Stomach (tissue), 9 donors: Measurements from ENCODE around the gene DES. TPM values are rescaled to one million over a fixed set of nuclear protein-coding genes. Genes with fewer than 3 reads are reported as not detected.
A peak's percentile ranks its signal among the peaks of the same experiment; 100 is the strongest.
"Not testable (repeated sequence)": the region's sequence is repeated elsewhere in the genome, so short reads cannot be mapped to it uniquely, and the experiment has no call there.

Experiments used
- DNase-seq, 2 donors: peaks; one replicate each; pipeline versions ENCODE4 v3.0.0 to v3.0.0-alpha.2; 2013 to 2019
- H3K27ac ChIP-seq, 5 donors: fragments of 200-600 bp in 4 of 5; sonication (generic) in 4 of 5; one replicate each; pipeline ENCODE4 v1.5.1; 2013 to 2019; ENCODE audit warnings: mild to moderate bottlenecking in 1 of 5, moderate library complexity in 1 of 5
- H3K27me3 ChIP-seq, 3 donors: fragments of 200-600 bp; sonication (generic); one replicate each; pipeline ENCODE4 v1.5.1; 2017 to 2019; ENCODE audit warnings: mixed run types in 1 of 3
- H3K36me3 ChIP-seq, 4 donors: fragments of 200-600 bp; sonication (generic); 1 replicate in 3 of 4; 2 replicates in 1 of 4; pipeline ENCODE4 v1.5.1; 2016 to 2019
- H3K4me1 ChIP-seq, 4 donors: fragments of 200-600 bp; sonication (generic); one replicate each; pipeline ENCODE4 v1.5.1; 2016 to 2019
- H3K4me3 ChIP-seq, 4 donors: fragments of 200-600 bp; sonication (generic) in 3 of 4; one replicate each; pipeline ENCODE4 v1.5.1; 2016 to 2019; ENCODE audit warnings: mild to moderate bottlenecking in 1 of 4
- H3K9me3 ChIP-seq, 4 donors: fragments of 200-600 bp; sonication (generic); one replicate each; pipeline ENCODE4 v1.5.1; 2016 to 2019
- CTCF ChIP-seq, 7 experiments: fragments of 450-650 bp in 4 of 7; fragments of 200-600 bp in 3 of 7; sonication (generic) in 3 of 7; IDR thresholded peaks; one replicate each; pipeline ENCODE4 v1.5.1; 2016 to 2019; ENCODE audit warnings: antibody characterized with exemption in 7 of 7, control low read depth in 2 of 7, mild to moderate bottlenecking in 1 of 7
- EP300 ChIP-seq: sonication (generic); formaldehyde crosslinking; IDR thresholded peaks from one replicate; pipeline ENCODE4 v1.6.1; 2017; ENCODE audit warnings: antibody characterized with exemption
- POLR2A ChIP-seq, 4 donors: fragments of 450-650 bp; IDR thresholded peaks; one replicate each; pipeline ENCODE4 v1.6.1; 2016; ENCODE audit warnings: antibody characterized with exemption in 4 of 4, control low read depth in 2 of 4, mild to moderate bottlenecking in 1 of 4, moderate library complexity in 1 of 4
- POLR2AphosphoS5 ChIP-seq, 3 donors: sonication (generic); formaldehyde crosslinking; IDR thresholded peaks; one replicate each; pipeline ENCODE4 v1.6.1; 2016; ENCODE audit warnings: antibody characterized with exemption in 3 of 3
- WGBS, 5 donors: extraction: QIAGEN DNeasy Blood & Tissue Kit in 3 of 5; methylation state at CpG; one replicate each; pipeline versions ENCODE4 v1.1.5 to v1.1.7; 2013 to 2018; 5-methylcytosine and 5-hydroxymethylcytosine counted together
- intact Hi-C: fragments of 100-400 bp; cut with DNase I; formaldehyde crosslinking; loops from one replicate; pipeline ENCODE4 v1.15.1; 2023; ENCODE audit warnings: low total_unique reads
- polyA plus RNA-seq, 3 donors: library from polyadenylated mRNA; stranded (reverse); fragments of 200-250 nt; gene quantifications; one replicate each; pipeline ENCODE4 v1.2.3, GENCODE V29; 2013
- total RNA-seq, 5 donors: library from RNA; depleted of rRNA; stranded (reverse); fragments of >200 nt; gene quantifications; one replicate each; pipeline versions ENCODE4 v1.1.0 to v1.2.3, GENCODE V29; 2014 to 2016
- donor health status: healthy with polysubstance abuse.
- donor health status: Bipolar disorder and iron deficiency.
- donor health status: healthy.

Gene DES
- total and polyA plus RNA-seq, 8 donors, result 122 to 5,539 (median 1,138) TPM

DNA sequence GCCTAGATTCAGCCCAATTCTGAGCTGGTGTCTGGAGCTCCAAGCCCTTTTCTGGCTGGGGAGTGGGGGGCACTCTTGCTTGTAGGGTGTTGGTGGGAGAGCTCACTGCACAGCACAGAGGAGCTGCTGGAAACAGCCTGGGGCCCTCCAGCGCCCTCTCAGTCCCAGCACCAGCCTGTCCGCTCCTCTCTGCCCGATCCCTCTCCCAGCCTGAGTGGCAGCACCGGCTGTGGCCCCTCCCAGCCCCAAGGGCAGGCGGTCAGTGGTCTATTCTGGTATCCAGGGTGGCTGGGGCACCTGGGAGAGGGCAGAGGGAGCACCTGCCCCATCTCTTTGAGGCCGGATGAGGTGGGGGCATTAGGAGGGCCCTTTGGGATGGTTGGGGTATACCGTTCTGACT lies 13.2 kb upstream of the DES start:
- H3K4me3 ChIP-seq, result no peak overlapping the region
- intact Hi-C loops, result loop anchor here (10.0 kb wide), 1 partner anchor 130 kb away; no protein-coding TSS in a partner anchor
- WGBS, 5 donors, result 66 to 84% (median 73%) methylated on average over 6 to 7 of the region's 7 CpGs

DNA sequence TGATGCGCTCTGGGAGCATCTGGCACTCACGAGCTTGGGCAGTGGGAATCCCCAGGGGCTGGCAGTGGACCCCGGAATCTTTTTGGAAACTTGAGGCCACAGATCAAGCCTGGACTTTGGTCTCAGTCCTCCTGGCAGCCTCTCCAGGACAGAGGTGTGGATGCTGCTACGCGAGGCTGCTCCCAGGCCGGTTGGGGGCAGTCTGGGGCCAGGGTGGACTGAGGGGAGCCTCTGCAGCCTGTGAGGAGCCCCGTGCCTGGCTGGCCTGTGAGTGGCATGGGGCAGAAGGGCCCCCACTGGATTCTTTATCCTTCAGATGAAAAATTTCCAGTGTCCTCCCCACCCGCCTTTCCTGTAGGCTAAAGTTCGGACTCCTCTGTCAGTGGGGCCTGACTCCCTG lies 12.7 kb upstream of the DES start:
- TF ChIP-seq CTCF (IDR thresholded peaks at IDR 0.05) (no peak), POLR2AphosphoS5 (IDR thresholded peaks at IDR 0.05) (peak in 1 of 3 donors; percentile 58), EP300 (no peak), POLR2A (IDR thresholded peaks at IDR 0.05) (no peak)
- Histone ChIP-seq H3K27me3 (peaks cover 0 to 27% (median 0%) of the 10 kb centered on the region in 3 donors), H3K9me3 (no peaks in the 10 kb centered on the region), H3K4me1 (peaks cover 0 to 42% (median 23%) of the 10 kb centered on the region in 4 donors), H3K36me3 (no peaks in the 10 kb centered on the region), H3K4me3 (no peak overlapping the region), H3K27ac (peak overlapping the region in 4 of 5 donors; percentile 73 to 93 (median 79))
- no peak for DNase-seq
- intact Hi-C loops, result loop anchor here (10.0 kb wide), 1 partner anchor 129 kb away; no protein-coding TSS in a partner anchor
- WGBS, 5 donors, result 54 to 87% (median 67%) methylated on average over 3 to 9 of the region's 9 CpGs

More for the DNA sequence above, 13.2 kb upstream of the DES start:
- Histone ChIP-seq H3K9me3 (no peaks in the 10 kb centered on the region), H3K27ac (peak overlapping the region in 4 of 5 donors; percentile 73 to 93 (median 79)), H3K27me3 (peaks cover 0 to 27% (median 0%) of the 10 kb centered on the region in 3 donors), H3K4me1 (peaks cover 5 to 43% (median 25%) of the 10 kb centered on the region in 4 donors), H3K36me3 (no peaks in the 10 kb centered on the region)
- DNase-seq, result no peak
- TF ChIP-seq POLR2AphosphoS5 (IDR thresholded peaks at IDR 0.05) (no peak), POLR2A (IDR thresholded peaks at IDR 0.05) (no peak), CTCF (IDR thresholded peaks at IDR 0.05) (no peak), EP300 (no peak)

DNA sequence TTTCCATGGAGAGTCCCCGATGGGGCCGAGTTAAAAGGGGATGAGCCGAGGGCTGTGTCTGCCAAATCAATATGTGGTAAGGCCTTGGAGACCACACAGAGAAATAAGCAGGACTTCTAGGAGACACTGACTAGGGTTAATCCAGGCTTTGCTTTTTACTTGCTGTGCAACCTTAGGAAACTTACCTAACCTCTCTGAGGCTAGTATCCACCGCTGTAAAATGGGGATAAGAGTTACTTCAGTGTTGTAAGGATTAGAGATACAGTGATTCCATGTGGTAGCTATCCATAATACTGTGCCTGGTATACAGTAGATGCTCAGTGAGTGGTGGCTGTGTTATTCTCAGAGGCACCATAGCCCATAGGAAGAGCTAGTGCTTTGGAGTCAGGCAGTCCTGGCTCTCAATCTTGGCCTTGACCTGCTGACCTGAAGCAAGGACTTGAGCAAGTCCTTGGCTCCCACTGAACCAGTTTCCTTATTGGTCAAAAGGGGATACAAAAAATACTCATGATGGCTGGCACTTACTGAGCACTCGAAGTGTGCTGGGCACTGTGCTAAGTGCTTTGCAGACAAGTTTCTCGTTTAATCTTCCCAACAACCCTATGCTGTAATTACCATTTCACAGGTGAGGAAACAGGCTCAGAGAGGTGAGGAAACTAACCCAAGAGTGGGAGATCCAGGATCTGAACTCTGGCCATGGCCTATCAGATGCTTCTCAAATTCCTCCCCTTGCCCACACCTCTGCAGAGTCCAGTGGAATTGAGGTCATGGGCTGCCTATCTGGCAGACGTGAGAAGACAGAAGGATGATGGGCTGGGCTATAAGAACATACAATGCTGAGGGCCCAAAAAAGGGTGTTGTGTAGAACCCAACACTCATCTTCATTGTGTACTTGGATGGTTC lies 12.0 kb upstream of the DES start:
- Histone ChIP-seq H3K4me1 (peaks cover 0 to 42% (median 22%) of the 10 kb centered on the region in 4 donors), H3K36me3 (no peaks in the 10 kb centered on the region), H3K9me3 (no peaks in the 10 kb centered on the region), H3K27ac (peak overlapping the region in 4 of 5 donors; percentile 73 to 93 (median 79)), H3K27me3 (peaks cover 0 to 28% (median 0%) of the 10 kb centered on the region in 3 donors), H3K4me3 (no peak overlapping the region)
- TF ChIP-seq POLR2AphosphoS5 (IDR thresholded peaks at IDR 0.05) (no peak), EP300 (no peak), POLR2A (IDR thresholded peaks at IDR 0.05) (no peak), CTCF (IDR thresholded peaks at IDR 0.05) (no peak)
- 78 to 88% (median 86%) methylated on average over 7 of the region's 7 CpGs for WGBS, 5 donors
- intact Hi-C loops, result loop anchor here (10.0 kb wide), 1 partner anchor 129 kb away; no protein-coding TSS in a partner anchor
- no peak for DNase-seq

DNA sequence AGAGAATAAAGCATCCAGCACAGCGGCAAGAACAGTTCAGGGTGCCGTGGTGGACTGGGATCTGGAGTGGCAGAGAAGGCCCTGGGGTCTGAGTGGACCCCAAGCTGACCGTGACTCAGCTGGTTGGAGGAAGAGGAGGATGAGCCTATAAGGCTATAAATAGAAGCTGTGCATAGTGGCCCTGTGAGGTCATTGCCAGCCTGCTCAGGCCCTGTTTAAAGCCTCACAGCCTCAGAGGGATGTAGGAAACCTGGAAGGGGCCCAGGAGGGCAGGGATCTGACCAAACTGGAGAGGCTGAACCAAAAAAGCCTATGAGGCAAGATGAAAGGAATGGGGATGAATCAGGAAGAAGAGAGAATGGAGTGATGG lies 11.3 kb upstream of the DES start:
- Histone ChIP-seq H3K4me1 (peaks cover 0 to 42% (median 20%) of the 10 kb centered on the region in 4 donors), H3K9me3 (peaks cover 0 to 2% (median under 1%) of the 10 kb centered on the region in 4 donors), H3K27me3 (peaks cover 0 to 31% (median 0%) of the 10 kb centered on the region in 3 donors), H3K36me3 (no peaks in the 10 kb centered on the region), H3K4me3 (no peak overlapping the region), H3K27ac (peak overlapping the region in 4 of 5 donors; percentile 73 to 93 (median 79))
- intact Hi-C loops, result loop anchor here (10.0 kb wide), 1 partner anchor 128 kb away; no protein-coding TSS in a partner anchor
- 67 to 82% (median 78%) methylated on average over 3 of the region's 3 CpGs for WGBS, 5 donors
- peak in 1 of 2 donors; percentile 80 for DNase-seq
- TF ChIP-seq EP300 (peak; percentile 69), POLR2AphosphoS5 (IDR thresholded peaks at IDR 0.05) (peak in 2 of 3 donors; percentile 51 to 68), CTCF (IDR thresholded peaks at IDR 0.05) (no peak), POLR2A (IDR thresholded peaks at IDR 0.05) (no peak)

DNA sequence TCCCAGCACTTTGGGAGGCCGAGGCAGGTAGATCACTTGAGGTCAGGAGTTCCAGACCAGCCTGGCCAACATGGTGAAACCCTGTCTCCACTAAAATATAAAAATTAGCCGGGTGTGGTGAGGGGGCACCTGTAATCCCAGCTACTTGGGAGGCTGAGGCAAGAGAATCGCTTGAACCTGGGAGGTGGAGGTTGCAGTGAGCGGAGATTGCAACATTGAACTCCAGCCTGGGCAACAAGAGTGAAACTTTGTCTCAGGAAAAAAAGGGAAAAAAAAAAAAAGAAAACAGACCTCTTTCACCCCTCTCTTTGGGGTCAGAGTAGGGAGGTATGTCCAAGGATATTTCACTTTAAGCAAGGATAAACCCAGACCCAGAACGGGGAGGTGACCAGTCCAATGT lies 10.8 kb upstream of the DES start:
- intact Hi-C loops, result loop anchor here (10.0 kb wide), 1 partner anchor 127 kb away; no protein-coding TSS in a partner anchor
- H3K9me3 ChIP-seq, H3K4me3 ChIP-seq, H3K36me3 ChIP-seq, DNase-seq: not testable (repeated sequence)
- WGBS, 5 donors, result 55 to 78% (median 64%) methylated on average over 5 of the region's 5 CpGs
- Histone ChIP-seq H3K27me3 (peaks cover 0 to 36% (median 0%) of the 10 kb centered on the region in 3 donors), H3K27ac (peak overlapping the region in 4 of 5 donors; percentile 73 to 93 (median 79)), H3K4me1 (peaks cover 0 to 37% (median 17%) of the 10 kb centered on the region in 4 donors)
